Choroid plexus epithelial cell (primary cell): ENCODE results near the gene MUS81.

Experiments
- DNase-seq: peaks from one replicate; pipeline ENCODE4 v3.0.0-alpha.2; 2010; ENCODE audit warnings: low read depth
- H3K4me3 ChIP-seq: 2 replicates; pipeline ENCODE4 v1.5.1; 2011; ENCODE audit warnings: low read depth, mild to moderate bottlenecking, control low read depth, low read length, moderate library complexity
- TF ChIP-seq, protein P1 (sequence below): conservative IDR thresholded peaks from 2 replicates; pipeline ENCODE4 v1.5.1; 2011; ENCODE audit warnings: low read depth, mild to moderate bottlenecking, control low read depth, inconsistent platforms, low read length, moderate library complexity

MUS81 gene

DNA sequence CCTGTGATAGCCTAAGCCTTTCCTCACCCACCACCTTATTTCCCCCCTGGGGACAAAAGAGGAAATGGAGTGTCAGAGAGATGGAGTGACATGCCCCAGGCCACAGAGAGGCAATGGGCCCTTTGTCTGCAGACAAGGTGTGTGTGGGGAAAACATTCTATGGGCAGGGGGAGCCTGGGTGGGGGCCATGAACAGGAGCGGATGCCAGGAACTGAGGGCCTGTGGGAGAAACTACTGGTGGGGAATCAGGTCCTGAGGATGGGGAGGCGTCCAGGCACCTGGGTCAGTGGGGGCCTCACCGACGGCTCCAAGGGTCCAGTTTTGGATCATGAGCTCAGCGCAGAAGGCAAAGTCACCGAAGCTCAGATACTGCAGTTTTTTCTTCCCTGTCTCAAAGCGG lies 25.0 kb downstream of the MUS81 start:
- no peak for DNase-seq
- H3K4me3 ChIP-seq = no peak overlapping the region
- TF ChIP-seq, protein P1, sequence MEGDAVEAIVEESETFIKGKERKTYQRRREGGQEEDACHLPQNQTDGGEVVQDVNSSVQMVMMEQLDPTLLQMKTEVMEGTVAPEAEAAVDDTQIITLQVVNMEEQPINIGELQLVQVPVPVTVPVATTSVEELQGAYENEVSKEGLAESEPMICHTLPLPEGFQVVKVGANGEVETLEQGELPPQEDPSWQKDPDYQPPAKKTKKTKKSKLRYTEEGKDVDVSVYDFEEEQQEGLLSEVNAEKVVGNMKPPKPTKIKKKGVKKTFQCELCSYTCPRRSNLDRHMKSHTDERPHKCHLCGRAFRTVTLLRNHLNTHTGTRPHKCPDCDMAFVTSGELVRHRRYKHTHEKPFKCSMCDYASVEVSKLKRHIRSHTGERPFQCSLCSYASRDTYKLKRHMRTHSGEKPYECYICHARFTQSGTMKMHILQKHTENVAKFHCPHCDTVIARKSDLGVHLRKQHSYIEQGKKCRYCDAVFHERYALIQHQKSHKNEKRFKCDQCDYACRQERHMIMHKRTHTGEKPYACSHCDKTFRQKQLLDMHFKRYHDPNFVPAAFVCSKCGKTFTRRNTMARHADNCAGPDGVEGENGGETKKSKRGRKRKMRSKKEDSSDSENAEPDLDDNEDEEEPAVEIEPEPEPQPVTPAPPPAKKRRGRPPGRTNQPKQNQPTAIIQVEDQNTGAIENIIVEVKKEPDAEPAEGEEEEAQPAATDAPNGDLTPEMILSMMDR = no peak

DNA sequence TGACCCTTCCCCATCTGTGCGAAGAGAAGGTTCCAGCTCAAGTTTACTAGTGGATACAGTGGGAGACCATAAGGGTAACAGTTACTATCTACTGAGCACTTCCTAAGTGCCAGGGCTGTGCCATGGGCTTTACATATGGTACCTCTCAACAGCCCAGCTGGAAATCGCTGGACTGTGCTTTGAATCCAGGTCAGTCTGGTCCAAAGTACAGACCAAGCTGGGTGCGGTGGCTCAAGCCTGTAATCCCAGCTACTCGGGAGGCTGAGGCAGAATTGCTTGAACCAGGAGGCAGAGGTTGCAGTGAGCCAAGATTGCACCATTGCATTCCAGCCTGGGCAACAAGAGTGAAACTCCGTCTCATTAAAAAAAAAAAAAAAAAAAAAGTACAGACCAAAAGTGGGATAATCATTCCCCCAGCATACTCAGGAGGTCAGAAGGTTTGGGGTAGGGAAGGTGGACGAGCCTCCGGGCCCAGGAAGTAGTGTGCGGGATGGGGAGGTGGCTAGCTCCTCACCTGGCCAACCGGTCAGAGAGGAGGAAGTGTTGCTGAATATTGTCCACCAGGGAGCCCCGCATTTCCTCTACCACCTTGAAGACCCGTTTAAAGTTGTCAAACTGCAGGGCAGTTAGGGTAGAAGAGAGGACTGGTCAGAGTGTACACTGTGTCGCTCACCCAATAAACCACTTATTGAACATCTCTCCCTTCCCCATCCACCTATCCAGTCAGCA lies 25.7 kb downstream of the MUS81 start:
- DNase-seq = no peak
- TF ChIP-seq, protein P1 = no peak
- no peak overlapping the region for H3K4me3 ChIP-seq

GRCh38 chr11:65886826-65887722 lies 26.8 kb downstream of the MUS81 start:
- TF ChIP-seq, protein P1 = no peak
- no peak for DNase-seq
- peak overlapping the region; percentile 90 for H3K4me3 ChIP-seq

- peak overlapping the region; percentile 90 for H3K4me3 ChIP-seq
- TF ChIP-seq, protein P1 = no peak
- DNase-seq = no peak
Observed at GRCh38 chr11:65887723-65888162, 27.5 kb downstream of the MUS81 start.

DNA sequence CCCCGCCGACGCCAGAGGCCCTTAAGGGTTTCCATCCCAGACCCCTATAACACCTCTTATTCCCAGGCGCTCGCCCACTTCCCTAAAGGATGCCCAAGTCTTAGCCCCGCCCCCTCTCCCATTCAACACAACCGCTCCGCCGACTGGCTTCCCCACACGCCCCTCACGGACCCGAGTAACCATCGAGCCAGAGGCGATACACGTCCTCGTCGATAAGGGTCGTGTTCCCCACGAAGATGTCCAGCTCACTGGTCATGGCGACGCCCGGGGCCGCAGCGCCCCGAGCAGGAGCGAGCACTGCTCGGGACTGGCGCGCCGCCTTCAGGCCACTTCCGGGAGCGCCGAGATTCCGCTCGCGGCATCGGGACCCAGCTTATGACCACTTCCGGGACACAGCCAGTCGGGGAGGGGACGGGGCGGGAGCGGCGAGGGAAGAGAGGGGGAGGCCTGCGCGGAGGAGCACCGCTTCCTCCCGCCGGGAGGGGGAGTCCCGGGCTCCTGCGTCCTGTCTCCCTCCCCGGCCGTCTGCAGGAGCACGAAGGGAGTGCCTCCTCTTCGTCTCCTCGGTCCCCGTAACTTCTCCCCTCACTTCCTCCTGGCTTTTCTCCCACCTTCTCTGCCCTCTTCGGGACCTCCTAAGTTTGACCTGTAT lies 28.1 kb downstream of the MUS81 start, which contains the start of gene FIBP:
TSS of gene FIBP (minus strand) at position 309 of the 652 bp plus-strand sequence. CDS start at position 256, 53 bp downstream.
- TF ChIP-seq, protein P1 = peak; percentile 66

GRCh38 chr11:65890324-65891218 lies 30.3 kb downstream of the MUS81 start, which contains the start of gene CCDC85B:
Gene CCDC85B (plus strand): TSS chr11:65890673. CDS start chr11:65890784, 111 bp downstream.
- H3K4me3 ChIP-seq = peak within 1 kb of the TSS; percentile 69
- TF ChIP-seq, protein P1 = no peak
- DNase-seq = peak; percentile 97

More for the DNA sequence above, 28.1 kb downstream of the MUS81 start, which contains the start of gene FIBP:
- peak within 1 kb of the TSS; percentile 90 for H3K4me3 ChIP-seq
- DNase-seq = peak; percentile 98
